Endodermal cell (in vitro differentiated cells): ENCODE data around the gene TRABD2B. TPM values are rescaled to one million over a fixed set of nuclear protein-coding genes. Genes with fewer than 3 reads are reported as not detected.

ENCODE experiments used
- DNase-seq: peaks from one replicate; pipeline ENCODE4 v3.0.0-alpha.2; 2017
- H3K27ac ChIP-seq: 2 replicates; pipeline ENCODE4 v1.5.1; 2013; ENCODE audit warnings: mild to moderate bottlenecking, low read depth, low read length, moderate library complexity
- H3K27me3 ChIP-seq: 2 replicates; pipeline ENCODE4 v1.6.1; 2013; ENCODE audit warnings: mild to moderate bottlenecking, low read length, moderate library complexity; ENCODE audit not compliant: insufficient read depth, control insufficient read depth, poor library complexity, severe bottlenecking
- H3K36me3 ChIP-seq: 2 replicates; pipeline ENCODE4 v1.7.0; 2013; ENCODE audit warnings: mild to moderate bottlenecking, low read length, moderate library complexity; ENCODE audit not compliant: control insufficient read depth, insufficient read depth
- H3K4me1 ChIP-seq: one replicate; pipeline ENCODE4 v1.7.0; 2013; ENCODE audit warnings: low read length; ENCODE audit not compliant: control insufficient read depth, insufficient read depth
- H3K4me3 ChIP-seq: 2 replicates; pipeline ENCODE4 v1.5.1; 2013; ENCODE audit warnings: mild to moderate bottlenecking, low read length, moderate library complexity
- H3K9ac ChIP-seq: 2 replicates; pipeline ENCODE4 v1.6.1; 2013; ENCODE audit warnings: mild to moderate bottlenecking, low read length, moderate library complexity; ENCODE audit not compliant: poor library complexity, severe bottlenecking; ENCODE audit errors: extremely low read depth
- H3K9me3 ChIP-seq: 2 replicates; pipeline ENCODE4 v1.6.1; 2013; ENCODE audit warnings: mild to moderate bottlenecking, low read length, moderate library complexity; ENCODE audit not compliant: control insufficient read depth
- H3K27ac Mint-ChIP-seq: 2 replicates; pipeline ENCODE4 v1.8.0; 2020; ENCODE audit warnings: mixed read lengths
- H3K27me3 Mint-ChIP-seq: 2 replicates; pipeline ENCODE4 v1.8.0; 2021; ENCODE audit warnings: mild to moderate bottlenecking, mixed read lengths; ENCODE audit not compliant: insufficient read depth
- H3K36me3 Mint-ChIP-seq: 2 replicates; pipeline ENCODE4 v1.8.0; 2020; ENCODE audit warnings: low read depth, mixed read lengths
- H3K4me1 Mint-ChIP-seq: 2 replicates; pipeline ENCODE4 v1.8.0; 2020; ENCODE audit warnings: mixed read lengths
- H3K4me3 Mint-ChIP-seq: 2 replicates; pipeline ENCODE4 v1.8.0; 2020; ENCODE audit warnings: mild to moderate bottlenecking, moderate library complexity, mixed read lengths
- H3K9me3 Mint-ChIP-seq: 2 replicates; pipeline ENCODE4 v1.8.0; 2020; ENCODE audit warnings: mild to moderate bottlenecking, mixed read lengths
- WGBS, 2 experiments: methylation state at CpG; one replicate each; pipeline versions ENCODE4 v1.1.5 to v1.1.7; 2013; ENCODE audit warnings: missing lambda C conversion rate in 2 of 2, mixed read lengths in 1 of 2; ENCODE audit not compliant: insufficient coverage in 1 of 2, insufficient read length in 1 of 2; 5-methylcytosine and 5-hydroxymethylcytosine counted together
- total RNA-seq, 2 donors: library from RNA; stranded (reverse); fragmentation: NEBNext Ultra II Directional in 1 of 2; extraction: Animal tissue kit (Norgen Biotek cat#: 25700) in 1 of 2; gene quantifications; 2 replicates in 1 of 2; 3 replicates in 1 of 2; pipeline ENCODE4 v1.2.1, GENCODE V29; 2021
- TF ChIP-seq, protein P1 (sequence below): fragments of 200-600 bp; sonication (generic); conservative IDR thresholded peaks from 2 replicates; pipeline ENCODE4 v1.5.0; 2021; ENCODE audit warnings: antibody characterized with exemption, mild to moderate bottlenecking

Gene TRABD2B
- total RNA-seq, 2 donors from 2014 or later, result 24.4 to 28.0 TPM

GRCh38 chr1:47769295-47769694 lies 227.9 kb downstream of the TRABD2B start:
- no peaks in the 10 kb centered on the region for H3K27me3 ChIP-seq
- Mint-ChIP-seq H3K4me3 (no peak overlapping the region), H3K4me1 (peaks cover 28% of the 10 kb centered on the region), H3K27me3 (no peaks in the 10 kb centered on the region), H3K27ac (no peak overlapping the region), H3K36me3 (peaks cover 39% of the 10 kb centered on the region), H3K9me3 (no peaks in the 10 kb centered on the region)
- no peaks in the 10 kb centered on the region for H3K9me3 ChIP-seq
- H3K4me3 ChIP-seq, result no peak overlapping the region
- H3K36me3 ChIP-seq, result peaks cover 23% of the 10 kb centered on the region
- WGBS, 2 experiments, result 94 to 100% methylated on average over 1 to 3 of the region's 3 CpGs
- peaks cover 5% of the 10 kb centered on the region for H3K4me1 ChIP-seq
- no peak overlapping the region for H3K9ac ChIP-seq
- H3K27ac ChIP-seq, result no peak overlapping the region
- no peak for DNase-seq
- TF ChIP-seq, protein P1, sequence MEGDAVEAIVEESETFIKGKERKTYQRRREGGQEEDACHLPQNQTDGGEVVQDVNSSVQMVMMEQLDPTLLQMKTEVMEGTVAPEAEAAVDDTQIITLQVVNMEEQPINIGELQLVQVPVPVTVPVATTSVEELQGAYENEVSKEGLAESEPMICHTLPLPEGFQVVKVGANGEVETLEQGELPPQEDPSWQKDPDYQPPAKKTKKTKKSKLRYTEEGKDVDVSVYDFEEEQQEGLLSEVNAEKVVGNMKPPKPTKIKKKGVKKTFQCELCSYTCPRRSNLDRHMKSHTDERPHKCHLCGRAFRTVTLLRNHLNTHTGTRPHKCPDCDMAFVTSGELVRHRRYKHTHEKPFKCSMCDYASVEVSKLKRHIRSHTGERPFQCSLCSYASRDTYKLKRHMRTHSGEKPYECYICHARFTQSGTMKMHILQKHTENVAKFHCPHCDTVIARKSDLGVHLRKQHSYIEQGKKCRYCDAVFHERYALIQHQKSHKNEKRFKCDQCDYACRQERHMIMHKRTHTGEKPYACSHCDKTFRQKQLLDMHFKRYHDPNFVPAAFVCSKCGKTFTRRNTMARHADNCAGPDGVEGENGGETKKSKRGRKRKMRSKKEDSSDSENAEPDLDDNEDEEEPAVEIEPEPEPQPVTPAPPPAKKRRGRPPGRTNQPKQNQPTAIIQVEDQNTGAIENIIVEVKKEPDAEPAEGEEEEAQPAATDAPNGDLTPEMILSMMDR, result no peak

DNA sequence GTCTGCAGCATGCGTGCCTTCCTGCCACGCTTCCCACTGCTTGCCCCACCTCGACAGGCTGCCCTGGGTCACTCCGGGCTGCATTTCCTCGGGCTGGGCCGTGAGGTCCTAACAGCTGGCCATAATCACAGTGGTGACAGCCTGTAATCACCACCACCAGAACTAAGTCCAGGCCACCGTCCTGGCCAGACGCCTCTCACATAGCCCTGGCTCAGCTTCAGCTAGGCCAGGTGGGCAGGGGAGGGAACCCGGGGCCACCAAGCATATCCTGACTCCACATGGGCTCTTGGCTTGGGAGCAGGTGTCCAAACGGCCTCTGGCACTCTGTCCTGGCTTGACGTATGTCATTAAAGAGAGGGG lies 229.5 kb downstream of the TRABD2B start:
- no peak overlapping the region for H3K9ac ChIP-seq
- H3K36me3 ChIP-seq, result peaks cover 7% of the 10 kb centered on the region
- H3K27ac Mint-ChIP-seq, result no peak overlapping the region
- no peak overlapping the region for H3K4me3 ChIP-seq
- no peak for DNase-seq
- H3K9me3 ChIP-seq, result no peaks in the 10 kb centered on the region
- no peaks in the 10 kb centered on the region for H3K27me3 ChIP-seq
- peaks cover 28% of the 10 kb centered on the region for H3K36me3 Mint-ChIP-seq
- WGBS, 2 experiments, result 93% methylated on average over 6 to 11 of the region's 11 CpGs
- no peaks in the 10 kb centered on the region for H3K9me3 Mint-ChIP-seq
- TF ChIP-seq, protein P1, result no peak
- H3K27me3 Mint-ChIP-seq, result peaks cover 6% of the 10 kb centered on the region
- no peak overlapping the region for H3K27ac ChIP-seq
- H3K4me1 ChIP-seq, result peaks cover 5% of the 10 kb centered on the region
- no peak overlapping the region for H3K4me3 Mint-ChIP-seq
- peaks cover 36% of the 10 kb centered on the region for H3K4me1 Mint-ChIP-seq

DNA sequence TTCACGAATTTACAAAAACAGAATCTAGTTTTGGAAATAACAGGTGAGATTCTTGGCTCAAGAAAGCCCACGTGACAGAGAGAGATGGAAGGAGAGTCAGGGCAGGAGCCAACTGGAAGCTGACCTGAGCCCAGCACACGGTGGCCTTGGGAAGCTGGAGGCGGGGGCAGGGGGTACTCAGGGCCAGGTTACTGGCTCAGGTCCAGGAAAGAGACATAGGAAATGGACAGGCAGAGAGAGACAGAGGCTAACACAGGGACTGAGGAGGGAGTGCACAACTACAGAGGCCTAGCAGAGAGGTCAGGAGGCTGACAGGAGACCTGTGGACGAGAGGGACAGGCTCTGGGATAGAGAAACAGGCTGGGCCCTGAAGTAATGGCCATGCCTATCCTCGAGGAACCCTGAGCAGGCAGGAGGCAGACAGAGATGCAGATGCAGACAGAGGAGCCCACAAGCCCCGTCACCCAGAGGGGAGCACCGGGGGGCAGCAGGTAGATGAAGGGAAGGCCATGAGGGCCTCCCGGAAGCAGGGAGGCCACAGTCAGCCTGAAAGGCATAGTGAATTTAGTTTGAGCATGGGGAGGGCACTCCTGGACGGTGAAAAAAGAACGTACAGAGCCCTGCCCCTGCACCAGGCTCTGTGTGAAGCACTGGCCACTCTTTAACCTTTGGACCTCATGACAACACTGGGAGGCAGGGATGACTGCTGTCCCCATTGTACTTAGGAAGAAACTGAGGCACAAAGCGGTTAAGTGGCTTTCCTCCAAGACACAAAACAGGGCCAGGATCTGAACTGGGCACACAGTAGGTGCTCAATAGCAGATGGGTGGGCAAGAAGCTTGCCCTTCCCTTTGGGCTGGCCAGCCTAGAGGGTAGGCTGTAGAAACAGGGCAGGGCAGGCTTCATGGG lies 230.1 kb downstream of the TRABD2B start:
- no peak overlapping the region for H3K4me3 Mint-ChIP-seq
- TF ChIP-seq, protein P1, result no peak
- 83 to 85% methylated on average over 12 of the region's 12 CpGs for whole genome bisulfite sequencing, 2 experiments
- H3K4me1 Mint-ChIP-seq, result peaks cover 38% of the 10 kb centered on the region
- Histone ChIP-seq H3K27ac (no peak overlapping the region), H3K4me1 (peaks cover 5% of the 10 kb centered on the region), H3K9me3 (no peaks in the 10 kb centered on the region), H3K36me3 (peaks cover 7% of the 10 kb centered on the region), H3K27me3 (no peaks in the 10 kb centered on the region), H3K9ac (no peak overlapping the region), H3K4me3 (no peak overlapping the region)
- peaks cover 22% of the 10 kb centered on the region for H3K36me3 Mint-ChIP-seq
- no peak for DNase-seq
- H3K27ac Mint-ChIP-seq, result peak overlapping the region; percentile 41
- H3K27me3 Mint-ChIP-seq, result peaks cover 7% of the 10 kb centered on the region
- H3K9me3 Mint-ChIP-seq, result no peaks in the 10 kb centered on the region
